HG02623 (cell line): ENCODE measurements around the gene SLC16A12.

ENCODE experiments used
- ATAC-seq: cut with Tn5 transposase; IDR thresholded peaks from one replicate; pipeline ENCODE4 v1.9.1; 2021; ENCODE audit warnings: moderate library complexity; ENCODE audit not compliant: unreplicated experiment

The SLC16A12 gene, protein sequence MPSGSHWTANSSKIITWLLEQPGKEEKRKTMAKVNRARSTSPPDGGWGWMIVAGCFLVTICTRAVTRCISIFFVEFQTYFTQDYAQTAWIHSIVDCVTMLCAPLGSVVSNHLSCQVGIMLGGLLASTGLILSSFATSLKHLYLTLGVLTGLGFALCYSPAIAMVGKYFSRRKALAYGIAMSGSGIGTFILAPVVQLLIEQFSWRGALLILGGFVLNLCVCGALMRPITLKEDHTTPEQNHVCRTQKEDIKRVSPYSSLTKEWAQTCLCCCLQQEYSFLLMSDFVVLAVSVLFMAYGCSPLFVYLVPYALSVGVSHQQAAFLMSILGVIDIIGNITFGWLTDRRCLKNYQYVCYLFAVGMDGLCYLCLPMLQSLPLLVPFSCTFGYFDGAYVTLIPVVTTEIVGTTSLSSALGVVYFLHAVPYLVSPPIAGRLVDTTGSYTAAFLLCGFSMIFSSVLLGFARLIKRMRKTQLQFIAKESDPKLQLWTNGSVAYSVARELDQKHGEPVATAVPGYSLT

GRCh38 chr10:89535171-89536012, at the start of gene SLC16A12:
TSS of gene SLC16A12 (minus strand) at chr10:89535594. CDS start at chr10:89462578, 73,016 bp downstream.
- ATAC-seq = no peak

DNA sequence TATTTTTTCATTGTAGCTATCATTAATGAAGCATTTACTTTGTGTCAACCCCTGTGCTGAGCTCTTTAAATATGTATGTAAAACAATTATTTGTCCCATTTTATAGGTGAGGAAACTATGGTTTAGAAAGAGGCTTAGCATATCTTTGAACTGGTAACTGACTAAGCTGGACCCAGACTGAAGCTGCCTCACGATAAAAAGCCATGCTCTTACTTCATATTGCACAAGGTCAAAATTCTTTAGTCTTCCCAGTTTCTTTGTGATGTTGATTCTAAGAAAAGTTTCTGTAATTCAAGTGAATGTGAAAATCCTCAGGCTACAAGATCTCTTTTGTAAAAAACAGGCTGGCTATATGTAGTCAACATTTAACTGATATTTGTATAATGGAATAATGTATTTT, 46.6 kb upstream of the SLC16A12 start:
- ATAC-seq = no peak

- no peak for ATAC-seq
Measured at GRCh38 chr10:89580243-89580642, 44.8 kb upstream of the SLC16A12 start.

- ATAC-seq = no peak
Measured at GRCh38 chr10:89576696-89577095, 41.3 kb upstream of the SLC16A12 start.

DNA sequence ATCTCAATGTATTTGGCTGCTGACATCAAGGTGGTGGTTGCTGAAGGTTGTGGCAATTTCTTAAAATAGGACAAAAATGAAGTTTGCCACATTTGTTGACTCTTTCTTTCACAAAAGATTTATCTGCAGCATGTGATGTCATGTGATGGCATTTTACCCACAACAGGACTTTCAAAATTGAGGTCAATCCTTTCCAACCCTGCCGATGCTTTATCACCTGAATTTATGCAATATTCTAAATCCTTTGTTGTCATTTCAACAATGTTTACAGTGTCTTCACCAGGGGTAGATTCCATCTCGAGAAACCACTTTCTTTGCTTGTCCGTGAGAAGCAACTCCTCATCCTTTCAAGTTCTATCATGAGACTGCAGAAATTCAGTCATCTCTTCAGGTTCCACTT, 40.6 kb upstream of the SLC16A12 start:
- ATAC-seq = no peak

GRCh38 chr10:89575031-89575430, 39.6 kb upstream of the SLC16A12 start:
- no peak for ATAC-seq

- no peak for ATAC-seq
Measured at GRCh38 chr10:89574368-89574767, 39.0 kb upstream of the SLC16A12 start.

DNA sequence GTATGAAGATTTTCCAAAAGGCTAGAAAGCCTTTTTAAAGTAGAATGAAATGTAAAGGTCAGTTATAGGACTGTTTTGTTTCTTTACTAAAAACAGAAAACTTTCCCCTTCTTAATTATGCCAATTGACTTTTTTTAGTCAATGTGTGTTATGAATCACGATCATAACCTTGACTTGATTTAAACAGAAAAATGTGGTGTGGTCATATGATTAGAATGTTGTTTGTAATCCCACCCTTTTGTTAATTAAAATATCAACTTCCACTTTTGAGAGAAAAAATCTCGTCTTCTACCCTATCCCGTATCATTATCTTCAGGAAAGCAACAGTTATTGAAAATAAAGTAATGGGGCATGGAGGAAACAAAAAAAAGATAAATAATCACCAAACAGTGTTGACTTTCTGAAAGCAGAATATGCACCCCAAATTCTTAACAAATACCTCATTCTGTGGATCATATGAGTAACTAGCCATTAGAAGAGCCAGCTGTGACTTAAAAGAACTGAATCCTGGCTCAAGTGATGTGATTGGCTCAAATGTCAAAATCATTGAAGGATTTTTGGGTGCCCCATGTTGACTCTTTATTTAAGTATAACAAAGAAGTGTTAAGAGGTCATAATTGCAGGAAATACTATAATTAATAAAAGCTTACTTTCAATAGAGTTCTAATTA, 32.3 kb upstream of the SLC16A12 start:
- no peak for ATAC-seq

GRCh38 chr10:89566992-89567391, 31.6 kb upstream of the SLC16A12 start:
- no peak for ATAC-seq

DNA sequence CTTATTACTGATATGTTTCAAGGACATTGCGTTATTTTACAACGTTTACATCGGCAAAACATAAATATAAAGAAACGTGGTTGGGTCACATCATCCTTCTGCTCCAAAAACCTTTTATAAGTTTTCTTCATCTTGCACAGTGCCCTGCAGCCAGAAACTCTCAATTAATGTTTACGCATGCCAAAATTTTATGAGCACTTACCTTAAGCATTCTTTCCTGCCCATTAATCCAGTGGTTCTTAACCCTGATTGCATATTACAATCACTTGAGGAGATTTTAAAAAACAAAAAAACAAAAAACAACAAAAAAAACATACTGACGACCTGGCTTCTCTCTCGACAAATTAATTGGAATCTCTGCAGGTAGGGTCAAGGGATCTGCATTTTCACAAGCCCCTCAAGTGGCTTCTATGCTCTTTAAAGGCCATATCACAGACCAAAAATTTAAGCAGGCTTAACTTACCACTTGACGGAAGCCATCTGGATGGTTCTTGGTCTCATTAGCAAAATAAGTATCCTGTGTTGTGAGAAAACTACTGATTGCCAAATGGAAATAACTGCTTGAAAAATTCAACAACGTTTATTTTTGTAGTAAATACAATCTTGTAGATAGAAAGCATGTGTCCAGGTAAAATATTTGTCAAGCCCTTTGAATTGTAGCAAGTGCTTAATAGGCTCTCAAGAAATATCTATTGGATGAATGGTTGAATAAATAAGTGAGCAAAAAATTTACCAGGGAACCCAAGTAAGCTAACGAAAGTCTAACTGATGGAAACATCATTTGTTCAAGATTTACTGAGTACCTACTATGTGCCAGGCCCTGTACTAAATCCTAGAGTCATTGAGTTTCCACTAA, 30.9 kb upstream of the SLC16A12 start:
- ATAC-seq = no peak

DNA sequence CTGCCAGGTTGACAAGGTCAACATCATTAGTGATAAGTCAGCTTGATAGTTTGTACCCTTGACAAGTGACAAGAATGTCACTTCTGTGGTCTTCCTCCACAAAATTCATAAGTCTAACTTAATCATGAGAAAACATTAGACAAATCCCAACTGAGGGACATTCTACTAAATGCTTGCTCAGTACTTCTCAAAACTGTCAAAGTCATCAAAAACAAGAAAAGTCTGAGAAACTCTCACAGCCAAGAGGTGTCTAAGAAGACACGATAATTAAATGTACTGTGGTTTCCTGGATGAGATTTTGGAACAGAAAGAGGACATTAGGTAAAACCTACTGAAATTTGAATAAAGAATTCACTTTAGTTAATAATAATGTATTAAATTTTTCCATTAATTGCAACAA, 29.8 kb upstream of the SLC16A12 start:
- ATAC-seq = no peak

DNA sequence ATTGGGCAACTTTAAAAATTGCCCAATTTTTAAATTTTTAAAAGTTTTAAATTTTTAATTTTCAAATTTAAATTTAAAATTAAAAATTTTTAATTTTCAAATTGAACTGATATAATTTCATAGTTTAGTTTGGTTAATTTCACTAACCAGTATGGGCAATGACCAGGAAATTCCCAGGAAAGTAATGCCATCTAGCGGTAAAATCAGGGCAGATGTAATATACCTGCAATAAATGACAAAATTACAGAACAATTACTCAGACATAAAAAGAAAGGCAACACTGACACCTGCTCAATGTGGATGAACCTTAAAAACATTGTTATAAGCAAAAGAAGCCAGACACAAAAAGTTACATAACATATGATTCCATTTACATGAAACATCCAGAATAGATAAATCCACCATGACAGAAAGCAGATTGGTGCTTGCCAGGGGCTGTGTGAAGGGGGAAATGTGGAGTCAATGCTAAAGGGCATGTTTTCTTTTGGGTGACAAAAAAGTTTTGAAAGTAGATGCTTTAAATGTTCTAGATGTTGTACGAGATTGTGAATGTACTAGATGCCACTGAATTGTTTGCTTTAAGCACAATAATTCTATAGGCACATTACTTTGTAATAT, 28.6 kb upstream of the SLC16A12 start:
- no peak for ATAC-seq

GRCh38 chr10:89563311-89563710, 27.9 kb upstream of the SLC16A12 start:
- no peak for ATAC-seq

GRCh38 chr10:89556600-89556999, 21.2 kb upstream of the SLC16A12 start:
- no peak for ATAC-seq

DNA sequence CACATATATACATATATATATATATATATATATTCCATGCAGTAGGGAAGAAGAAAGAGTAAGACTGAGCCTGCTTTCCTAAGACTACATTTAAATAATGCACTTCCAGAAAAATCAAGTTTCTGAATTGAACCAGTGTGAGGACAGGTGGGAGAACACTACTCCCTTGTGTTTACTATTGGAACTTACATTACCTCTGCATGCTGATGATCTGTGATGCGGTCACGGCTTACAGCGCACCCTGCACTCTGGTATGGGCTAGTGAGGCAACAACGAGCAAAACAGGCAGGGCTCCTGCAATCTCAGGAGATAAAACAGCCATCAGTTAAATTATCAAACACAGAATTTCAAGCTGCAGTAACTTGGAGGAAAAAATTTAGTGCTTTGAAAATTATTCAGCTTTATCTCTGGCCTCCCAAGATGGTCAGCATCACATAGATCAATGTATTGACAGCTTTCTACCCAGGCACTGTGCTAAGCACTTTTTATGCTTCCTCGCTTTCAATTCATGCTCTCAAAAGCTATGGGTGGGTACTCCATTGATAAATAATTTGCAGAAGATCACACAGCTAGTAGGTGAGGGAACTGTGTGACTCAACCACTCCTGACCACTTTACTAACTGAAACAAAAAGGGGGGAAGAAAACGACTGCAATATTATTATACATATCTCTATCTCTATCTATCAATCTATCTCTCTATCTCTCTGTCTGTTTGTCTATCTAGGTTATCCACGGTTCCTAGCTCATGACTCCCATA, 20.5 kb upstream of the SLC16A12 start:
- no peak for ATAC-seq

- ATAC-seq = no peak
Measured at GRCh38 chr10:89554433-89554832, 19.0 kb upstream of the SLC16A12 start.

DNA sequence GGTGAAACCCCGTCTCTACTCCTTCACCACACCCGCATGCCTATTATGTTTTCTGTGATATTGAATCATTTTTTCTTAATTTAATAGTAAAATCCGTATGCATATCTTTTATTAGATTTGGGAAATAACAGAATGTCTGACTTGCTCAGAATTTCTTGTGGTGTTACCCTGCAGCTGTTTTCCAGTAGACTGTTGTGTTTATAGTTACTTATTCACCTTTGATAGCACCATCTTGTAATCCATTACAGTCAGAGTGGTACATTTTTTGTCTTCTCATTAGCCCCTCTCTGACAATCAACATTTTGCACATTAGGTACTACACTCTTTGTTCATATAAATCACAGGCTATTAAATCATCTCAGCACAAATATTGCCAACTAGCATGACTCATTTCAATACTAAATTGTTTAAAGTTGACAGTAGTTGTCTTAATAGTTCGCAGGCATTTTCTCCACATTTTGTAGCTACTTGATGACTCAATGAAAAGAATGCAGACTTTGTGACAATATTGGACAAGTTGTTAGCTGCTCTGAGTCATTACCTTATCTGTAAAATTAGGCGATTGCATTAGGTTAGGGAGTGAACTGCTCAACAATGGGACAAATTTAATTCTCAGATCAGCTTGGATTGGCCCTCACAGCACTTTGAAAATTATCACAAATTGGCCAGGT, 17.8 kb upstream of the SLC16A12 start:
- no peak for ATAC-seq

GRCh38 chr10:89552213-89552612, 16.8 kb upstream of the SLC16A12 start:
- ATAC-seq = no peak

- no peak for ATAC-seq
Measured at GRCh38 chr10:89550509-89550908, 15.1 kb upstream of the SLC16A12 start.
